ENCODE measurements around the gene ARHGAP26.

Gene ARHGAP26

GRCh38 chr5:142966121-142966420 is 195.9 kb downstream of the ARHGAP26 start:
- H3K4me3 ChIP-seq: no peak overlapping the region
- DNase-seq (ENCODE audit: low spot score): no peak
- no peak for TF ChIP-seq CTCF (IDR thresholded peaks at IDR 0.05)
- H3K27ac ChIP-seq: no peak overlapping the region

GRCh38 chr5:142969186-142969585 is 199.0 kb downstream of the ARHGAP26 start:
- no peak overlapping the region for H3K4me3 ChIP-seq
- no peak overlapping the region for H3K27ac ChIP-seq
- TF ChIP-seq CTCF (IDR thresholded peaks at IDR 0.05): no peak
- no peak for DNase-seq (ENCODE audit: low spot score)

- no peak overlapping the region for H3K4me3 ChIP-seq
- no peak overlapping the region for H3K27ac ChIP-seq
These were observed 199.7 kb downstream of the ARHGAP26 start for GRCh38 chr5:142969624-142970439.

GRCh38 chr5:142970440-142971030 is 200.4 kb downstream of the ARHGAP26 start:
- Histone ChIP-seq H3K4me3 (no peak overlapping the region), H3K27ac (no peak overlapping the region)
- DNase-seq (ENCODE audit: low spot score): no peak
- TF ChIP-seq CTCF (IDR thresholded peaks at IDR 0.05): no peak

More at GRCh38 chr5:142969624-142970439, 199.7 kb downstream of the ARHGAP26 start:
- no peak for TF ChIP-seq CTCF (IDR thresholded peaks at IDR 0.05)
- DNase-seq (ENCODE audit: low spot score): no peak

GRCh38 chr5:142971303-142972013 is 201.3 kb downstream of the ARHGAP26 start:
- no peak for DNase-seq (ENCODE audit: low spot score)
- Histone ChIP-seq H3K4me3 (no peak overlapping the region), H3K27ac (no peak overlapping the region)
- no peak for TF ChIP-seq CTCF (IDR thresholded peaks at IDR 0.05)

GRCh38 chr5:142972064-142972570 is 201.9 kb downstream of the ARHGAP26 start:
- no peak for TF ChIP-seq CTCF (IDR thresholded peaks at IDR 0.05)
- H3K27ac ChIP-seq: no peak overlapping the region
- no peak for DNase-seq (ENCODE audit: low spot score)
- no peak overlapping the region for H3K4me3 ChIP-seq
